HEK293T (cell line): ENCODE results near the gene GUSB.

Experiments used
- CTCF ChIA-PET: fragments of 350-600 bp; formaldehyde crosslinking; extraction: SDS; loops from one replicate; lab custom pipeline; 2021; ENCODE audit warnings: antibody characterized with exemption, inconsistent platforms; lab: Yijun Ruan, JAX
- POLR2A ChIA-PET: fragments of 350-600 bp; formaldehyde crosslinking; extraction: SDS; loops from one replicate; lab custom pipeline; 2020; ENCODE audit warnings: antibody characterized with exemption, inconsistent platforms; lab: Yijun Ruan, JAX
- DNase-seq: peaks from one replicate; pipeline ENCODE4 v3.0.0; 2012; ENCODE audit warnings: mixed read lengths; ENCODE audit errors: extremely low spot score
- ARNT ChIP-seq: fragments of 450-650 bp; IDR thresholded peaks from 2 replicates; pipeline ENCODE4 v1.6.1; 2017; ENCODE audit warnings: mild to moderate bottlenecking
- BHLHE40 ChIP-seq: fragments of 450-650 bp; IDR thresholded peaks from 2 replicates; pipeline ENCODE4 v1.6.1; 2016; ENCODE audit warnings: mild to moderate bottlenecking, moderate library complexity, borderline replicate concordance
- CTBP1 ChIP-seq: fragments of 450-650 bp; IDR thresholded peaks from 2 replicates; pipeline ENCODE4 v1.6.1; 2016; ENCODE audit warnings: borderline replicate concordance
- ELF4 ChIP-seq: fragments of 450-650 bp; IDR thresholded peaks from 2 replicates; pipeline ENCODE4 v1.6.1; 2017; ENCODE audit warnings: antibody characterized with exemption
- FOXA1 ChIP-seq: fragments of 450-650 bp; IDR thresholded peaks from 2 replicates; pipeline ENCODE4 v1.6.1; 2016; ENCODE audit warnings: mild to moderate bottlenecking
- FOXK2 ChIP-seq: fragments of 450-650 bp; IDR thresholded peaks from 2 replicates; pipeline ENCODE4 v1.6.1; 2016; ENCODE audit warnings: mild to moderate bottlenecking
- FOXM1 ChIP-seq: fragments of 450-650 bp; IDR thresholded peaks from 2 replicates; pipeline ENCODE4 v1.6.1; 2017; ENCODE audit warnings: mild to moderate bottlenecking, borderline replicate concordance
- HDGF ChIP-seq: fragments of 450-650 bp; IDR thresholded peaks from 2 replicates; pipeline ENCODE4 v1.6.1; 2017; ENCODE audit warnings: antibody characterized with exemption, borderline replicate concordance
- L3MBTL2 ChIP-seq: fragments of 450-650 bp; conservative IDR thresholded peaks from 2 replicates; pipeline ENCODE4 v1.6.1; 2016; ENCODE audit warnings: mild to moderate bottlenecking
- LEF1 ChIP-seq: fragments of 450-650 bp; IDR thresholded peaks from 2 replicates; pipeline ENCODE4 v1.6.1; 2017; ENCODE audit warnings: mild to moderate bottlenecking, borderline replicate concordance
- NFRKB ChIP-seq: fragments of 450-650 bp; IDR thresholded peaks from 2 replicates; pipeline ENCODE4 v1.6.1; 2016; ENCODE audit warnings: mild to moderate bottlenecking, moderate library complexity
- PKNOX1 ChIP-seq: fragments of 450-650 bp; IDR thresholded peaks from 2 replicates; pipeline ENCODE4 v1.6.1; 2016
- SP1 ChIP-seq: fragments of 450-650 bp; IDR thresholded peaks from 2 replicates; pipeline ENCODE4 v1.6.1; 2017
- SUZ12 ChIP-seq: fragments of 450-650 bp; IDR thresholded peaks from 2 replicates; pipeline ENCODE4 v1.6.1; 2016; ENCODE audit warnings: mild to moderate bottlenecking
- TARDBP ChIP-seq: fragments of 450-650 bp; IDR thresholded peaks from 2 replicates; pipeline ENCODE4 v1.6.1; 2016
- ZNF384 ChIP-seq: fragments of 450-650 bp; IDR thresholded peaks from 2 replicates; pipeline ENCODE4 v1.6.1; 2016

GUSB gene

DNA sequence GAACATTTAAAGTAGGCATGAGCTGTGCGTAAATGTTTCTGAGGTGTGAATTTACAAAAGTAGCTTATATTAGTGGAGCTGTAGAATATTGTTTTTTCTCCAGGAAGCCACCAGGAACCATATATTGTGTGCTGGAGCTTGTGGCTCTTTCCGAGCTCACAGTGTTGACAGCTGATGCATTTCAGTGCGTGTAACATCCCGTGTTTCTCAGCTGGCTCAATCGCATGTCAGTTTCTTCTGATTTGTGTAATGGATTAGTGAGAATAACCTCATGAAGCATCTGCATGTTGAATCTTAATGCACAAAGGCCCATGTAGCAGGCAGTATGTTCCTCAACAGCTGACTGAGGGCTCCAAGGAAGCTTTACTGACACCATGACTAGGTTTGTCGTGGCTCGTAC is 69.8 kb downstream of the GUSB start:
- no peak for TF ChIP-seq CTBP1
- TF ChIP-seq NFRKB, result no peak
- no peak for TF ChIP-seq HDGF
- TF ChIP-seq SUZ12, result no peak
- TF ChIP-seq FOXA1, result no peak
- TF ChIP-seq ARNT, result no peak
- TF ChIP-seq BHLHE40, result no peak
- no peak for TF ChIP-seq SP1
- TF ChIP-seq FOXM1, result no peak
- TF ChIP-seq ELF4, result no peak
- no peak for TF ChIP-seq FOXK2
- TF ChIP-seq TARDBP, result no peak
- no peak for TF ChIP-seq ZNF384
- TF ChIP-seq L3MBTL2, result no peak
- TF ChIP-seq LEF1, result no peak
- TF ChIP-seq PKNOX1, result no peak
- POLR2A ChIA-PET, result no interaction called here
- CTCF ChIA-PET, result no interaction called here
- no peak for DNase-seq
